ENCODE data around the gene NUBPL.

DNA sequence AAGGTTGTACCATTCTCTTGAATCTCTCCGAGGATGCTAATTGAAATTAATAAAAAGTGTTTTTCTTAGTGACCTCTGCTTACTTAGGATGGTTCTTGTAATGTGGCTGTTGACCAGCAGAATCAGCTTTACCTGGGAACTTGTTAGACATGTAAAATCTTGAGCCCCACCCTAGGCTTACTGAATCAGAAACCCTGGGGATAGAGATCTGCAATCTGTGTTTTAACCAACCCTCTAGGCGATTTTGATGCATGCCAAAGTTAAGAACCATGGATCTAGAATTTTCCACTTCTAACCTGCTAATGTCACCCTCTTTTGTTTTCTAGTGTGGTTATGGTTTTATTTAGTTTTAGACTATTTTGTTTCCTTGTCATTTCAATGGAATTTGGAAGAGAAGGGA, 6.5 kb downstream of the NUBPL start:
- TF ChIP-seq, protein P1, sequence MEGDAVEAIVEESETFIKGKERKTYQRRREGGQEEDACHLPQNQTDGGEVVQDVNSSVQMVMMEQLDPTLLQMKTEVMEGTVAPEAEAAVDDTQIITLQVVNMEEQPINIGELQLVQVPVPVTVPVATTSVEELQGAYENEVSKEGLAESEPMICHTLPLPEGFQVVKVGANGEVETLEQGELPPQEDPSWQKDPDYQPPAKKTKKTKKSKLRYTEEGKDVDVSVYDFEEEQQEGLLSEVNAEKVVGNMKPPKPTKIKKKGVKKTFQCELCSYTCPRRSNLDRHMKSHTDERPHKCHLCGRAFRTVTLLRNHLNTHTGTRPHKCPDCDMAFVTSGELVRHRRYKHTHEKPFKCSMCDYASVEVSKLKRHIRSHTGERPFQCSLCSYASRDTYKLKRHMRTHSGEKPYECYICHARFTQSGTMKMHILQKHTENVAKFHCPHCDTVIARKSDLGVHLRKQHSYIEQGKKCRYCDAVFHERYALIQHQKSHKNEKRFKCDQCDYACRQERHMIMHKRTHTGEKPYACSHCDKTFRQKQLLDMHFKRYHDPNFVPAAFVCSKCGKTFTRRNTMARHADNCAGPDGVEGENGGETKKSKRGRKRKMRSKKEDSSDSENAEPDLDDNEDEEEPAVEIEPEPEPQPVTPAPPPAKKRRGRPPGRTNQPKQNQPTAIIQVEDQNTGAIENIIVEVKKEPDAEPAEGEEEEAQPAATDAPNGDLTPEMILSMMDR (IDR thresholded peaks at IDR 0.05): no peak
- TF ChIP-seq PHF8 (IDR thresholded peaks at IDR 0.05; ENCODE audit: borderline replicate concordance, low read depth) (no peak), POLR2A (IDR thresholded peaks at IDR 0.05; ENCODE audit: low read length) (no peak), EHMT2 (IDR thresholded peaks at IDR 0.05; ENCODE audit: low read depth) (no peak), RCOR1 (IDR thresholded peaks at IDR 0.05; ENCODE audit: low read depth, low read length) (no peak), EP300 (IDR thresholded peaks at IDR 0.05) (no peak), JUNB (IDR thresholded peaks at IDR 0.05) (no peak)

All from A549 (cell line).